GM18526 (cell line): ENCODE results near the gene PHF23.

Experiments
- POLR2A ChIP-seq: IDR thresholded peaks from 3 replicates; pipeline ENCODE4 v1.6.1; 2011; ENCODE audit not compliant: insufficient read length; ENCODE audit errors: extremely low read depth

The PHF23 gene

GRCh38 chr17:7205561-7205960, 33.7 kb downstream of the PHF23 start:
- TF ChIP-seq POLR2A: no peak

- no peak for TF ChIP-seq POLR2A
Measured at GRCh38 chr17:7204828-7205461, 34.3 kb downstream of the PHF23 start.

DNA sequence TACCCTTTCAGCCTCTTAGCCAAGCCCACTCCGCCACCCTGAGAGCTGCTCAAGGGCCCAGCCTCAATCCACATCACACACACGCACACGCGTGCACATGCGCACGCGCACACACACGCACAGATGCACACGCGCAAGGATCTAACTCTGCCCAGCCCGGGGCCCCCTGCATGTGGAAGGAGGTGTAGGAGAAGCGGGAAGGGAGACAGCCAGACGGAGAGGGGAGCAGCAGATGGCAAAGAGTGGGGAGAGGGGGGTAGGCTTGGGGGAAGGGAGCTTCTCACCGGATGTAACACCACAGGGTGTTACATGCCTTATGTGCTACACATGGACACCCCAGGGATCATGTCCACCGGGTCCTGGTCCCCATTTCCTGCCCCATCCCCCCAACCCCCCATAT, 34.9 kb downstream of the PHF23 start:
- no peak for TF ChIP-seq POLR2A

- TF ChIP-seq POLR2A: no peak
Measured at GRCh38 chr17:7203391-7203790, 35.9 kb downstream of the PHF23 start.

DNA sequence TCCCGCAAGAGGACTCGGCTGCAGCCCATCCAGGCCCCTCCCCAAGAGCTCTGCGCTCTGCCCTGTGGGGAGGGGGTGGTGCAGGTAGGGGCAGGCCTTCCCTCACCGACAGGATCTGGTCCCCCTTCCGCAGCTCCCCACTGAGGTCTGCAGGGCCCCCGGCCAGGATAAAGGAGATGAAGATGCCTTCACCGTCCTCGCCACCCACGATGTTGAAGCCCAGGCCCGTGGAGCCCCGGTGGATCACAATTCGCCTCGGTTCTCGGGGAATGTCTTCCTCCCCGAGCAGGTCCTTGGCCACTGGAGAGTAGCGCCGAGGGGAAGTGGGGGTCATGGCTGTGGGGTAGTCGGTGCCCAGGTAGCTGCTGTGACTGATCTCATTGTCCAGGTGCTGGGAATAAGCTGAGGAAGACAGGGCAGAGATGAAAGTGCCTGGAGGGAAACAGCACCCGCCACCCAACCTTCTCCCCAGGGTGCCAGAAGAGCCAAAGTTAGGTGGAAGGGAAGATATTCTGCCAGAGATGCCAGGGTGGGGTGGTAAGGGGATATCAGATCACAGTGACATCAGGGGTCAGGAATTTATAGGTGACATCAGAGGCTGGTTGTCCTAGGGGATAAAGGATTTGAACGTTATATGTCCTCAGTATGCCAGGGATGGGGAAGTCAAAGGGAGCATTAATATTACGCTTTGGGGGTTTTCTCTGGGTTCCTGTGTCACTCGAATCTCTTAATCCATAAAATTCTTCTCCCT, 42.4 kb downstream of the PHF23 start:
- TF ChIP-seq POLR2A: no peak

DNA sequence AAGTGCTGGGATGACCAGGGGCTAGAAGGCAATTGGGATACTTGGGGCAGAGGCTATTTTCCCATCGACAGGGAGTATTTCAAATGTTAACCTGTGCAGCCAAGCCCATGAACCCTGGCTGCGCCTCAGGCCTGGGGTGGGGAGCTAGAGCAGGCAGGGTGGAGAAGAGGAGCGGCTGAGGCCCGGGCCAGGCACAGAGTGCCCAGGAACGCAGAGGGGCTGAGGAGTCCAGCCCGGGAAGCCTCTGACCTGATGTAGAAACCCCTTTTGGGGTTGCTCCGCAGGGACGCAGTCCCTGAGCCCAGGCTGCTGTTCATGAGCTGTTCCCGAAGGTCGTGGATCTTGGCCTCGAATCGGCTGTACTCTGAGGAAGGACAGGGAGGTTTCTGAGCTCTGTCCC, 43.3 kb downstream of the PHF23 start:
- no peak for TF ChIP-seq POLR2A

DNA sequence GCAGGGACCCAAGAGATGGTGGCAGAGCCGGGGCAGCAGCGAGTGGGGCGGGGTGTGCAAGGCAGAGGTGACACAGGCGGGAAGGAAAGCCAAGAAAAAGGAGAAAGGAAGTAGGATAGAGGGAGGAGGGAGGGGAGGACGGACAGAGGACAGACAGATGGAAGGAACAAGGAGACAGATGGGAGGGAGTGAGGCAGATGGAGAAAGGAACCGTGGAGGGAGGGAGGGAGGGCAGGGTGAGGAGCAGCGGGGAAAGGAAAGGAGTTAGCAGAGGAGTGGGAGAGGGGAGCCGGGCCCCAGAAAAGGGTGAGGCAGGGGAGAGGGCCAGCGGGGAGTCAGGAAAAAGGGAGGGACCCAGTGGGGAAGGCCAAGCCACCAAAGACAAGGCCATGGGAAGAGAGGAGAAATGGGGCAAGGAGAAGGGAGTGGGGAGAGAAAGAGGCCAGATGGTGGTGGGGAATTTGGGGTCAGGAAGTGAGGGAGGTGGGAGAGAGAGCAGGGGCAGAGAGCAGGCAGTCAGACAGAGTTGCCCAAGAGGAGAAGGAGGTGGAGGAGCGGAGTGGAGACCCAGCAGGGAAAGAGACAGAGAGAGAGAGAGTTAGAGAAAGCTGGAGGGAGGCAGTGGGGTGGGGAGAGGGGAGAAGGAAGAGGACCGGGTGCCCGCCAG, 46.9 kb downstream of the PHF23 start:
- no peak for TF ChIP-seq POLR2A

GRCh38 chr17:7191571-7192270, 47.5 kb downstream of the PHF23 start:
- TF ChIP-seq POLR2A: no peak

DNA sequence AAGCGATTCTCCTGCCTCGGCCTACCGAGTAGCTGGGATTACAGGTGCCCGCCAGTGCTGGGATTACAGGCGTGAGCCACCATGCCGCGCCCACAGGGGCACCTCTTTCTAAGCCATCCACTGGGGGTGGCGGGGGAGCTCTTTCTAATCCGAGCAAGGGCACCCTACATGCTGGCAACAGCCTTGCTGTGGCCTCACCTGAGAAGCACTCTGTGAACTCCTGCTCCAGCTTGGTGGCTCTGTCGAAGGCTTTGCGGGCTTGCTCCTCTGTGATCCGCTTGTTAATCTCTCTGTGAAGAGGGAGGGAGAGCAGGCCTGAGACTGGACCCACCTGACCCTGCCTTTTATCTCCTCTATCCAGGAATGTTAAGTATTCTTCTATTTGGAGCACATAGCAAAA, 48.2 kb downstream of the PHF23 start:
- TF ChIP-seq POLR2A: no peak

GRCh38 chr17:7190276-7190917, 48.9 kb downstream of the PHF23 start:
- no peak for TF ChIP-seq POLR2A

- TF ChIP-seq POLR2A: no peak
Measured at GRCh38 chr17:7186241-7186640, 53.0 kb downstream of the PHF23 start.
